ENCODE data around the gene C4BPA.

Gene C4BPA

DNA sequence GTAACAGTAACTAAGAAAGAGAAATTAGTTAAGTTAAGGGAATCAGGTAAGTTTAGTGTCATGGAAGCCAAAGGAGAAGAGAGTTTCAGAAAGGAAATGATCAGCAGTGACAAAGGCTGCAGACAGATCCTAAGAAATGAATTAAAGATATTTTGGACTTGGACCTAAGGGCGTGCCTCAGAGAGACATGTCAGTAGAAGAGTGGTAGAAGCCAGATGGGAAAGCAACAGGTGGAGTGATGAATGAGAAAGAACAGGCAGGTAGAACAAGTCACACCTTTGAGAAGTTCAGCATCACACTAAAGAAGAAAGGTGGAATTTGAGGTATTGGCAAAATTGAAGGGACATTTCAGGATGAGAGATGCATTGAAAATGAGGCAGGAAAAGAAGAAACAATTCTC is 1.4 kb upstream of the C4BPA start:
- Histone ChIP-seq H4K20me1 (ENCODE audit: insufficient read depth, low read length, poor library complexity, severe bottlenecking) (no peaks in the 10 kb centered on the region), H3K9me3 (ENCODE audit: insufficient read depth, low read depth, low read length) (no peaks in the 10 kb centered on the region), H3K4me3 (ENCODE audit: low read length, poor library complexity, severe bottlenecking) (no peak overlapping the region), H3K4me1 (ENCODE audit: insufficient read depth, low read length, poor library complexity, severe bottlenecking) (no peaks in the 10 kb centered on the region), H3K4me2 (ENCODE audit: low read depth, low read length, poor library complexity, severe bottlenecking) (no peak overlapping the region), H3F3A (ENCODE audit: low read depth) (no peaks in the 10 kb centered on the region), H2AFZ (ENCODE audit: low read length) (no peak overlapping the region), H3K9ac (ENCODE audit: low read depth, low read length, poor library complexity, severe bottlenecking) (no peak overlapping the region), H3K79me2 (ENCODE audit: insufficient read depth, low read length) (no peaks in the 10 kb centered on the region), H3K27me3 (ENCODE audit: insufficient read depth, low read length, poor library complexity, severe bottlenecking) (no peaks in the 10 kb centered on the region), H3K9me2 (replicated peaks; ENCODE audit: low read depth, low read length) (no peaks in the 10 kb centered on the region), H3K36me3 (ENCODE audit: insufficient read depth, low read length) (no peaks in the 10 kb centered on the region)
- no peak for TF ChIP-seq EZH2phosphoT487 (IDR thresholded peaks at IDR 0.05; ENCODE audit: borderline replicate concordance)
- TF ChIP-seq, protein P1, sequence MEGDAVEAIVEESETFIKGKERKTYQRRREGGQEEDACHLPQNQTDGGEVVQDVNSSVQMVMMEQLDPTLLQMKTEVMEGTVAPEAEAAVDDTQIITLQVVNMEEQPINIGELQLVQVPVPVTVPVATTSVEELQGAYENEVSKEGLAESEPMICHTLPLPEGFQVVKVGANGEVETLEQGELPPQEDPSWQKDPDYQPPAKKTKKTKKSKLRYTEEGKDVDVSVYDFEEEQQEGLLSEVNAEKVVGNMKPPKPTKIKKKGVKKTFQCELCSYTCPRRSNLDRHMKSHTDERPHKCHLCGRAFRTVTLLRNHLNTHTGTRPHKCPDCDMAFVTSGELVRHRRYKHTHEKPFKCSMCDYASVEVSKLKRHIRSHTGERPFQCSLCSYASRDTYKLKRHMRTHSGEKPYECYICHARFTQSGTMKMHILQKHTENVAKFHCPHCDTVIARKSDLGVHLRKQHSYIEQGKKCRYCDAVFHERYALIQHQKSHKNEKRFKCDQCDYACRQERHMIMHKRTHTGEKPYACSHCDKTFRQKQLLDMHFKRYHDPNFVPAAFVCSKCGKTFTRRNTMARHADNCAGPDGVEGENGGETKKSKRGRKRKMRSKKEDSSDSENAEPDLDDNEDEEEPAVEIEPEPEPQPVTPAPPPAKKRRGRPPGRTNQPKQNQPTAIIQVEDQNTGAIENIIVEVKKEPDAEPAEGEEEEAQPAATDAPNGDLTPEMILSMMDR (conservative IDR thresholded peaks at IDR 0.05; ENCODE audit: low read length), result no peak

DNA sequence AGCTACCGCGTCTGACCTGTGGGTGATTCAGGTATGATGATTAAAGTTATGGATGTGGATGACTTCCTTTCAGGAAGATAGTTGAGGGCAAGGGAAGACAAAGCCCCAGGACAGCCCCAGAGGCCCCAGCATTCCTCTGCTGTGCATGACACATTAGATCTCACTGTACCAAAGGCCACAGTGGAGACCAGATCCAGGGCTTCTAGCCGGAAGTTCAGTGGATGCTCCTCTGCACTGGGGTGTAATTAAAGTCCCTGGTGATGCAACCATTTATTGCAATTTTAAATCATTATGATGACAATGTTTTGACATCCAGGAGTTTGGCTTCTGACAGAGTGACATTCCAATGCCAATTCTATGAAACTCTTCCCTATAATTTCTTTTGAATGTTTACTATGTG is 5.0 kb downstream of the C4BPA start:
- Histone ChIP-seq H3K9ac (ENCODE audit: low read depth, low read length, poor library complexity, severe bottlenecking) (no peak overlapping the region), H4K20me1 (ENCODE audit: insufficient read depth, low read length, poor library complexity, severe bottlenecking) (no peaks in the 10 kb centered on the region), H2AFZ (ENCODE audit: low read length) (no peak overlapping the region), H3K4me3 (ENCODE audit: low read length, poor library complexity, severe bottlenecking) (no peak overlapping the region), H3K9me3 (ENCODE audit: insufficient read depth, low read depth, low read length) (no peaks in the 10 kb centered on the region), H3K27me3 (ENCODE audit: insufficient read depth, low read length, poor library complexity, severe bottlenecking) (no peaks in the 10 kb centered on the region), H3K79me2 (ENCODE audit: insufficient read depth, low read length) (no peaks in the 10 kb centered on the region), H3K36me3 (ENCODE audit: insufficient read depth, low read length) (no peaks in the 10 kb centered on the region), H3K9me2 (replicated peaks; ENCODE audit: low read depth, low read length) (no peaks in the 10 kb centered on the region), H3K4me1 (ENCODE audit: insufficient read depth, low read length, poor library complexity, severe bottlenecking) (no peaks in the 10 kb centered on the region), H3K4me2 (ENCODE audit: low read depth, low read length, poor library complexity, severe bottlenecking) (no peak overlapping the region), H3F3A (ENCODE audit: low read depth) (no peaks in the 10 kb centered on the region)
- no peak for TF ChIP-seq EZH2phosphoT487 (IDR thresholded peaks at IDR 0.05; ENCODE audit: borderline replicate concordance)
- TF ChIP-seq, protein P1 (conservative IDR thresholded peaks at IDR 0.05; ENCODE audit: low read length), result no peak

DNA sequence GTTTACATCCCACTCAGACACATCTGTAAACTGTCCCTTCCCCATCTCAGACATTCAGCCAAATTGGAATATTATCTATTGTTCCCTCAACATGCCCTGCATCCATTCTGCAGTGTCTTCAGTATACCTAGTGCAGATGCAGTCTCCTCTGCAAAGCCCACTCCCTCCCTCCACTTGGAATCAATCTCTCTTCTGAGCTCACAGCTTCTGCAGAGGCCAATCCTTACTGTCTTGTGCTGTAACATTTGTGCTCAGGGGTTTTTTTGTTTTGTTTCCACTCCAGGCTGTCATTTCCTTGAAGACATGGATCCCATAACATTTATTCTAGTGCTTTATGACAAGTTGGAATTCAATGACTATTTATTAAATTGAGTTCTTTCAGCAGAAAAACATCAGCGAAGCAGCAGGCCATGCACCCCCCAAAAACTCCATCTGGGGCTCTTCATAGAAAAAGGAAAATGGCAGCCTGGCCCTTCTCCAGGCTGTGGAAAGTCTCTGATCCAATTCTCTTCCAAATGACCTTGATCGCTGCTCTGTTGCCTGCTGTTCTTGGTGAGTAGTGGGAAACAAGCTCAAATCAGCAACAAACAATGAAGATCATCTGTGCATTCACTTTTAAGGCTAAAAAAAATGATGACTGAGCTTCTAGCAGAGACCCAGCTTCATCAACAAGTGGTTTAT is 8.7 kb downstream of the C4BPA start:
- H3K79me2 ChIP-seq (ENCODE audit: insufficient read depth, low read length), result no peaks in the 10 kb centered on the region
- no peak overlapping the region for H3K4me2 ChIP-seq (ENCODE audit: low read depth, low read length, poor library complexity, severe bottlenecking)
- no peaks in the 10 kb centered on the region for H3K9me3 ChIP-seq (ENCODE audit: insufficient read depth, low read depth, low read length)
- TF ChIP-seq EZH2phosphoT487 (IDR thresholded peaks at IDR 0.05; ENCODE audit: borderline replicate concordance), result no peak
- TF ChIP-seq, protein P1 (conservative IDR thresholded peaks at IDR 0.05; ENCODE audit: low read length), result no peak
- no peaks in the 10 kb centered on the region for H3K36me3 ChIP-seq (ENCODE audit: insufficient read depth, low read length)
- H3F3A ChIP-seq (ENCODE audit: low read depth), result no peaks in the 10 kb centered on the region
- no peaks in the 10 kb centered on the region for H3K9me2 ChIP-seq (replicated peaks; ENCODE audit: low read depth, low read length)
- H3K9ac ChIP-seq (ENCODE audit: low read depth, low read length, poor library complexity, severe bottlenecking), result no peak overlapping the region
- H2AFZ ChIP-seq (ENCODE audit: low read length), result no peak overlapping the region
- H4K20me1 ChIP-seq (ENCODE audit: insufficient read depth, low read length, poor library complexity, severe bottlenecking), result no peaks in the 10 kb centered on the region
- H3K4me1 ChIP-seq (ENCODE audit: insufficient read depth, low read length, poor library complexity, severe bottlenecking), result no peaks in the 10 kb centered on the region
- no peaks in the 10 kb centered on the region for H3K27me3 ChIP-seq (ENCODE audit: insufficient read depth, low read length, poor library complexity, severe bottlenecking)
- no peak overlapping the region for H3K4me3 ChIP-seq (ENCODE audit: low read length, poor library complexity, severe bottlenecking)
